ENCODE data around the gene LCE1B. TPM values are rescaled to one million over a fixed set of nuclear protein-coding genes. Genes with fewer than 3 reads are reported as not detected.

The LCE1B gene, protein sequence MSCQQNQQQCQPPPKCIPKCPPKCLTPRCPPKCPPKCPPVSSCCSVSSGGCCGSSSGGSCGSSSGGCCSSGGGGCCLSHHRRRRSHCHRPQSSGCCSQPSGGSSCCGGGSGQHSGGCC
- total RNA-seq: not detected
- total RNA-seq (2013): not detected
- 0 to 0.07 (median 0) reads per million in 29 experiments for total RNA-seq

DNA sequence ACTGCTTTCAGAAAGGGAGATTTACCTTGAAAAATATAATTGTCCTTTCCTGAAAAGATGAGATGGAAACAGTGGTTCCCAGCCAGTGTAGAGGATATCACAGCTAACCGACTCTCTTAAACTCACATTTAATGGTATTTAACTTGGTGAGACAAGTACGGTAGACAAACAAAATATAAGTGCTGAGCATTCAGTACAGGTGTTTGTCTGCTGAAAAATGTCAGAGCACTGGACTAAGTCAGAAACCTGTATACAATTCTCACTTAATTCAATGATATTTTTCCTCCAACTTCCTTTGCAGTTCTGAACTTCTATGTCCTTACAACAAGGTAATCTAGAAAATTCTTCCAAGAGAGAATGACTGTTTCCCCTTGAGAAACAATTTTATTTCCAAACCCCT is at the start of gene LCE1B:
Gene LCE1B, plus strand, starts transcription at position 301 of the 400 bp plus-strand sequence. CDS start 476 bp downstream, outside the sequence.
- no peak for ATAC-seq (replicated peaks in 1 of 4)
- DNase-seq: no peak
- no peak within 1 kb of the TSS for H3K4me3 ChIP-seq (ENCODE audit: control insufficient read depth in 1 of 2, extremely low read depth in 1 of 2, low read length in 1 of 2)
- peaks cover 0 to 8% (median 0%) of the 10 kb centered on the region in 3 donors for H3K9me3 Mint-ChIP-seq
- H3K27ac Mint-ChIP-seq: no peak within 1 kb of the TSS
- ChIA-PET POLR2A (no interaction called here), CTCF (no interaction called here)
- no peaks in the 10 kb centered on the region for H3K36me3 ChIP-seq (ENCODE audit: control insufficient read depth in 2 of 2, extremely low read depth in 1 of 2, insufficient read depth in 1 of 2, low read length in 1 of 2)
- H3K27ac ChIP-seq (ENCODE audit: low read length): no peak within 1 kb of the TSS
- H3K27me3 ChIP-seq (replicated peaks in 1 of 2; ENCODE audit: control insufficient read depth in 2 of 2, extremely low read depth in 1 of 2, insufficient read depth in 2 of 2, low read length in 1 of 2): peaks cover 2 to 4% of the 10 kb centered on the region in 2 experiments
- H3K4me1 Mint-ChIP-seq: no peaks in the 10 kb centered on the region
- peaks cover 11 to 21% of the 10 kb centered on the region in 2 donors for H3K27me3 Mint-ChIP-seq
- no CpG with 5 or more reads among the region's 2 CpGs for WGBS (ENCODE audit: insufficient coverage)
- H3K4me3 Mint-ChIP-seq: no peak within 1 kb of the TSS
- H3K4me1 ChIP-seq (ENCODE audit: control insufficient read depth in 1 of 2, extremely low read depth in 1 of 2, insufficient read depth in 2 of 2, low read length in 2 of 2): no peaks in the 10 kb centered on the region
- no peaks in the 10 kb centered on the region for H3K36me3 Mint-ChIP-seq
- no peaks in the 10 kb centered on the region for H3K9me3 ChIP-seq

DNA sequence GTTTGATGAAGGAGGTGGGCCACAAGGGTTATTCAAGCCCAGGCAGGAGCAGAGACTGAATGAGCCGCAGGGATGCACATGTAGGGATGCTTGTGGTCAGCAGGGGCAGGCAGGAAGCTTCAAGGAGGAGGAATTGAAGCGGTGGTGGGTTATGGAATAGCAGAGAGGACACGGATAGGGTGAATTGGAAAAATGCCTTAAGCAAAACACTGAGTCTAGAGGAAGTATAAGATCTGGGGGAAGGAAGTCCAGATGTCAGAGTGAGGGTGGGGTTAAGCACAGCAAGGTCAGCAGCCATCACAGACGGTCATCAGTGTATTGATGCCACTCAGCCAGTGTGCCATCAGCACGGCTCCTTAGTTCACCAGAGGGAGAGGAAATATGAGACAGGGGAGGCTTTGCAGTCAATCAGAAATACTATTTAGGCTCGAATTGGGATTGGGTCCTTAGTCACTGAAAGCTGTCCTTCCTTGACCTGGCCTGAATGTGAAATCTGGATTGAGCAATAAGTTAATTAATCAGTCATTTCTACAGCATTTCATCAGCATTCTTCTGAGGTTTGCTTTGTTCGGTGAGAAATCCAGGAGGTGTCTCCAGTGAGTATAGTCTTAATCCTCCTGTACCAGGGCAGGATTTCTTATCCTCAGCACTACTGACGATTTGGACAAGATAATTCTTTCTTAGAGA is 42.8 kb upstream of the LCE1B start:
- POLR2A ChIA-PET: no interaction called here
- no peak overlapping the region for H3K27ac ChIP-seq (ENCODE audit: low read length)
- DNase-seq (no peak), ATAC-seq (replicated peaks in 1 of 4) (no peak)
- H3K27me3 Mint-ChIP-seq: peaks cover 8 to 17% of the 10 kb centered on the region in 2 donors
- H3K4me3 ChIP-seq (ENCODE audit: control insufficient read depth in 1 of 2, extremely low read depth in 1 of 2, low read length in 1 of 2): no peak overlapping the region
- no peak overlapping the region for H3K27ac Mint-ChIP-seq
- H3K9me3 Mint-ChIP-seq: peaks cover 0 to 9% (median 3%) of the 10 kb centered on the region in 3 donors
- H3K27me3 ChIP-seq (replicated peaks in 1 of 2; ENCODE audit: control insufficient read depth in 2 of 2, extremely low read depth in 1 of 2, insufficient read depth in 2 of 2, low read length in 1 of 2): peaks cover 0 to 4% of the 10 kb centered on the region in 2 experiments
- CTCF ChIA-PET: interaction anchor here in 1 of 2 donors (0.6 kb wide), 1 partner anchor 659 kb away, joined by 3 read pairs; no protein-coding TSS in a partner anchor
- no peaks in the 10 kb centered on the region for H3K9me3 ChIP-seq
- no peaks in the 10 kb centered on the region for H3K4me1 ChIP-seq (ENCODE audit: control insufficient read depth in 1 of 2, extremely low read depth in 1 of 2, insufficient read depth in 2 of 2, low read length in 2 of 2)
- H3K36me3 Mint-ChIP-seq: no peaks in the 10 kb centered on the region
- H3K4me3 Mint-ChIP-seq: no peak overlapping the region
- H3K36me3 ChIP-seq (ENCODE audit: control insufficient read depth in 2 of 2, extremely low read depth in 1 of 2, insufficient read depth in 1 of 2, low read length in 1 of 2): no peaks in the 10 kb centered on the region
- H3K4me1 Mint-ChIP-seq: no peaks in the 10 kb centered on the region
- WGBS (ENCODE audit: insufficient coverage): 56% methylated on average over 4 of the region's 8 CpGs

DNA sequence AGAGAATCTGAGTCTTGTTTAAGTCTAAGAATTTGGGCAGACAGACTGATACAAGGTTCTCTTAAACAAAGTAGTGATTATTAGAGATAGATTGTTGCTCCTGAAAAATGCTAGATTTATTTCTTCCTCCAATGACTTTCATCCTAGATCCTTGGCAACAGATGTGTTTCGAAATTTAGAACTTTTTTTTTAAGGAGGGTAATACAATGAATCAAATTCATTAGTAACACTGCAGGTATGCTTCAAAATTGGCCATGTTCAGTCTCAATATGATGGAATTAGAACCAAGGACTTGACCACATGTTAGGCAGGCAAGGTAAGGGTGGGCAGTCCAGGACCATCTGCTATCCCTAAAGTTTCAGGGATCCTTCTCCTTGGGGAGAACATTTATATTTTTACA is 41.4 kb upstream of the LCE1B start:
- no peaks in the 10 kb centered on the region for H3K9me3 ChIP-seq
- H3K36me3 ChIP-seq (ENCODE audit: control insufficient read depth in 2 of 2, extremely low read depth in 1 of 2, insufficient read depth in 1 of 2, low read length in 1 of 2): no peaks in the 10 kb centered on the region
- Mint-ChIP-seq H3K4me3 (no peak overlapping the region), H3K27me3 (peaks cover 10 to 25% of the 10 kb centered on the region in 2 donors), H3K27ac (no peak overlapping the region), H3K4me1 (no peaks in the 10 kb centered on the region), H3K9me3 (peaks cover 0 to 6% (median 3%) of the 10 kb centered on the region in 3 donors), H3K36me3 (no peaks in the 10 kb centered on the region)
- ChIA-PET POLR2A (no interaction called here), CTCF (no interaction called here)
- no peak overlapping the region for H3K27ac ChIP-seq (ENCODE audit: low read length)
- no peaks in the 10 kb centered on the region for H3K4me1 ChIP-seq (ENCODE audit: control insufficient read depth in 1 of 2, extremely low read depth in 1 of 2, insufficient read depth in 2 of 2, low read length in 2 of 2)
- DNase-seq (no peak), ATAC-seq (replicated peaks in 1 of 4) (no peak)
- H3K4me3 ChIP-seq (ENCODE audit: control insufficient read depth in 1 of 2, extremely low read depth in 1 of 2, low read length in 1 of 2): no peak overlapping the region
- no CpG with 5 or more reads among the region's 1 CpG for WGBS (ENCODE audit: insufficient coverage)
- peaks cover 0 to 9% of the 10 kb centered on the region in 2 experiments for H3K27me3 ChIP-seq (replicated peaks in 1 of 2; ENCODE audit: control insufficient read depth in 2 of 2, extremely low read depth in 1 of 2, insufficient read depth in 2 of 2, low read length in 1 of 2)

DNA sequence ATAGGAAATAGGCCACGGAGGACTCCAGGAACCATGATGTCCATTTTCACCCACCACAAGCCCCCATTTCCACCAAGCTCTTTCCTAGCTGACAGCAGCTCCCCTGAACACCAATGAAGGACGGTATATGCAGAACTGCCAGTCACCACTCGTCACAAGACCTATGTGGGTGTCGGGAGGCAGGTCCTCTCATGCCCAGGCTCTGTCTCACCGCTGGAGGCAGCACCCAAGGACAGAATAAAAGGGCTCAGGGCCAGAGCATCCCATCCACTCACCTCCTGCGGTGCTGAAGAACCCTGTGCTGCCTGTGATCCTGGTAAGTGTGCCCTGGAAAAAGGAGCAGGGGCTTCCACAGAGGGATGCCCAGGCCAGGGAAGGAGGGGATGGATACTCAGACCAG is 36.9 kb upstream of the LCE1B start, which contains the start of gene LCE1F:
Gene LCE1F, plus strand, starts transcription at position 266 of the 400 bp plus-strand sequence. CDS start 1,232 bp downstream, outside the sequence.
- no peak for ATAC-seq (replicated peaks in 1 of 4)
- Histone ChIP-seq H3K9me3 (no peaks in the 10 kb centered on the region), H3K27ac (ENCODE audit: low read length) (no peak within 1 kb of the TSS), H3K27me3 (replicated peaks in 1 of 2; ENCODE audit: control insufficient read depth in 2 of 2, extremely low read depth in 1 of 2, insufficient read depth in 2 of 2, low read length in 1 of 2) (peaks cover 0 to 20% of the 10 kb centered on the region in 2 experiments), H3K4me1 (ENCODE audit: control insufficient read depth in 1 of 2, extremely low read depth in 1 of 2, insufficient read depth in 2 of 2, low read length in 2 of 2) (no peaks in the 10 kb centered on the region), H3K36me3 (ENCODE audit: control insufficient read depth in 2 of 2, extremely low read depth in 1 of 2, insufficient read depth in 1 of 2, low read length in 1 of 2) (no peaks in the 10 kb centered on the region), H3K4me3 (ENCODE audit: control insufficient read depth in 1 of 2, extremely low read depth in 1 of 2, low read length in 1 of 2) (no peak within 1 kb of the TSS)
- ChIA-PET POLR2A (no interaction called here), CTCF (no interaction called here)
- no peak within 1 kb of the TSS for H3K4me3 Mint-ChIP-seq
- 67% methylated on average over 4 of the region's 6 CpGs for WGBS (ENCODE audit: insufficient coverage)
- H3K27ac Mint-ChIP-seq: no peak within 1 kb of the TSS
- H3K27me3 Mint-ChIP-seq: peaks cover 17 to 35% of the 10 kb centered on the region in 2 donors
- no peak for DNase-seq
- H3K36me3 Mint-ChIP-seq: no peaks in the 10 kb centered on the region
- no peaks in the 10 kb centered on the region for H3K4me1 Mint-ChIP-seq
- H3K9me3 Mint-ChIP-seq: peaks cover 0 to 5% (median 3%) of the 10 kb centered on the region in 3 donors

DNA sequence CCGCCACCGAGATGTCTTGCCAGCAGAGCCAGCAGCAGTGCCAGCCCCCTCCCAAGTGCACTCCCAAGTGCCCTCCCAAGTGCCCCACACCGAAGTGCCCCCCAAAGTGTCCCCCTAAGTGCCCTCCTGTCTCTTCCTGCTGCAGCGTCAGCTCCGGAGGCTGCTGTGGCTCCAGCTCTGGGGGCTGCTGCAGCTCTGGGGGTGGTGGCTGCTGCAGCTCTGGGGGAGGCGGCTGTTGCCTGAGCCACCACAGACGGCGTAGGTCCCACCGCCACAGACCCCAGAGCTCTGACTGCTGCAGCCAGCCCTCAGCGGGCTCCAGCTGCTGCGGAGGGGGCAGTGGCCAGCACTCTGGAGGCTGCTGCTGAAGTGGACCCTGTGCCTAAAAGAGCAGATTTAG is 35.4 kb upstream of the LCE1B start:
- H3K27ac Mint-ChIP-seq: no peak overlapping the region
- Histone ChIP-seq H3K27ac (ENCODE audit: low read length) (no peak overlapping the region), H3K4me1 (ENCODE audit: control insufficient read depth in 1 of 2, extremely low read depth in 1 of 2, insufficient read depth in 2 of 2, low read length in 2 of 2) (no peaks in the 10 kb centered on the region), H3K27me3 (replicated peaks in 1 of 2; ENCODE audit: control insufficient read depth in 2 of 2, extremely low read depth in 1 of 2, insufficient read depth in 2 of 2, low read length in 1 of 2) (peaks cover 0 to 20% of the 10 kb centered on the region in 2 experiments), H3K36me3 (ENCODE audit: control insufficient read depth in 2 of 2, extremely low read depth in 1 of 2, insufficient read depth in 1 of 2, low read length in 1 of 2) (no peaks in the 10 kb centered on the region), H3K9me3 (no peaks in the 10 kb centered on the region), H3K4me3 (ENCODE audit: control insufficient read depth in 1 of 2, extremely low read depth in 1 of 2, low read length in 1 of 2) (no peak overlapping the region)
- POLR2A ChIA-PET: no interaction called here
- 78% methylated on average over 9 of the region's 11 CpGs for WGBS (ENCODE audit: insufficient coverage)
- peaks cover 19 to 38% of the 10 kb centered on the region in 2 donors for H3K27me3 Mint-ChIP-seq
- H3K4me1 Mint-ChIP-seq: no peaks in the 10 kb centered on the region
- H3K36me3 Mint-ChIP-seq: no peaks in the 10 kb centered on the region
- DNase-seq: no peak
- ATAC-seq (replicated peaks in 1 of 4): no peak
- H3K4me3 Mint-ChIP-seq: no peak overlapping the region
- peaks cover 0 to 5% (median 3%) of the 10 kb centered on the region in 3 donors for H3K9me3 Mint-ChIP-seq
- CTCF ChIA-PET: no interaction called here

DNA sequence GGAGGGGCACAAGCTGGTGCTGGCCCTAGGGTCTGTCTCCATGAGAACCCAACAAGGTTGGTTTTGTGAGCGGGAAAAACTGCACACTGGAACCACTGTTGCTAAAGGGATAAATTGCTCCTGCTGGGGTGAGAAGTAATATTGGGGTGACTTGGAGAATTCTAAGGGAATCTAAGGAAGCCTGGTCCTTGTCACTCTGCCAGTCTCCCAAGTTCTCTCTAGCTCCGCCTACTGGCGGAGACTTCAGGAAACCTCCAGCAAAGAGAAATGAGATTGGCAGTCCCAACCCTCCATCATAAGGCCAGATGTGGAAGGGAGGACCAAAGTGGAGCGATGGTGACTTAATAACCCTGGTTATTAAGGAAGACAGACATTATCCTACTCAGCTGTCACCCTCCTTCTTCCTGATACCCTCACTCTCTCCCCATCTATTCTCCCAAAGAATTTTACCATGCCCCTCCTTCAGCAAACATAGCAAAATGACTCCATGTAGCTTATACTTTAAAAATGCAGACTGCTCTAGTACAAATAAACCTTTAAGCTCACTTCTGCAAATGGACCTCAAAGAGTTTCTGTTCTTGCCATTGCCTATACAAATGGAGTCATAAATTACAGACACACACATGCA is 34.1 kb upstream of the LCE1B start:
- WGBS (ENCODE audit: insufficient coverage): 50% methylated on average over 1 of the region's 4 CpGs
- DNase-seq: no peak
- POLR2A ChIA-PET: no interaction called here

More for the DNA sequence above, 34.1 kb upstream of the LCE1B start:
- H3K36me3 Mint-ChIP-seq: no peaks in the 10 kb centered on the region
- Histone ChIP-seq H3K36me3 (ENCODE audit: control insufficient read depth in 2 of 2, extremely low read depth in 1 of 2, insufficient read depth in 1 of 2, low read length in 1 of 2) (no peaks in the 10 kb centered on the region), H3K4me1 (ENCODE audit: control insufficient read depth in 1 of 2, extremely low read depth in 1 of 2, insufficient read depth in 2 of 2, low read length in 2 of 2) (no peaks in the 10 kb centered on the region), H3K27me3 (replicated peaks in 1 of 2; ENCODE audit: control insufficient read depth in 2 of 2, extremely low read depth in 1 of 2, insufficient read depth in 2 of 2, low read length in 1 of 2) (peaks cover 0 to 24% of the 10 kb centered on the region in 2 experiments), H3K9me3 (no peaks in the 10 kb centered on the region), H3K27ac (ENCODE audit: low read length) (no peak overlapping the region), H3K4me3 (ENCODE audit: control insufficient read depth in 1 of 2, extremely low read depth in 1 of 2, low read length in 1 of 2) (no peak overlapping the region)
- H3K27me3 Mint-ChIP-seq: peaks cover 25 to 38% of the 10 kb centered on the region in 2 donors
- no peaks in the 10 kb centered on the region for H3K4me1 Mint-ChIP-seq
- no peaks in the 10 kb centered on the region for H3K9me3 Mint-ChIP-seq
- H3K27ac Mint-ChIP-seq: no peak overlapping the region
- H3K4me3 Mint-ChIP-seq: no peak overlapping the region
- ATAC-seq (replicated peaks in 1 of 4): no peak
- CTCF ChIA-PET: no interaction called here
